Mesangial cell (primary cell): ENCODE measurements around the gene PTPRT. TPM values are rescaled to one million over a fixed set of nuclear protein-coding genes. Genes with fewer than 3 reads are reported as not detected.

Source experiments
- total RNA-seq: library from RNA; depleted of rRNA; stranded (reverse); fragments of >200 nt; gene quantifications from 2 replicates; pipeline ENCODE4 v1.2.3, GENCODE V29; 2015

Gene PTPRT
- not detected in 2 replicates for total RNA-seq

GRCh38 chr20:43189554-43190331 lies at the start of gene PTPRT:
Gene PTPRT (minus strand): TSS chr20:43189906. CDS start chr20:43189733, 173 bp downstream.

